ENCODE measurements around the gene SELENOF.

GRCh38 chr1:86858524-86859261 lies 55.2 kb downstream of the SELENOF start:
- TF ChIP-seq POLR2A (IDR thresholded peaks at IDR 0.05) (no peak), CTCF (IDR thresholded peaks at IDR 0.05) (no peak)
